GM19035 (cell line): ENCODE data around the gene CDT1.

Source experiments
- ATAC-seq: cut with Tn5 transposase; IDR thresholded peaks from one replicate; pipeline ENCODE4 v1.9.1; 2021; ENCODE audit not compliant: unreplicated experiment

CDT1 gene

GRCh38 chr16:88804173-88804551 lies 573 bp downstream of the CDT1 start:
- no peak for ATAC-seq

DNA sequence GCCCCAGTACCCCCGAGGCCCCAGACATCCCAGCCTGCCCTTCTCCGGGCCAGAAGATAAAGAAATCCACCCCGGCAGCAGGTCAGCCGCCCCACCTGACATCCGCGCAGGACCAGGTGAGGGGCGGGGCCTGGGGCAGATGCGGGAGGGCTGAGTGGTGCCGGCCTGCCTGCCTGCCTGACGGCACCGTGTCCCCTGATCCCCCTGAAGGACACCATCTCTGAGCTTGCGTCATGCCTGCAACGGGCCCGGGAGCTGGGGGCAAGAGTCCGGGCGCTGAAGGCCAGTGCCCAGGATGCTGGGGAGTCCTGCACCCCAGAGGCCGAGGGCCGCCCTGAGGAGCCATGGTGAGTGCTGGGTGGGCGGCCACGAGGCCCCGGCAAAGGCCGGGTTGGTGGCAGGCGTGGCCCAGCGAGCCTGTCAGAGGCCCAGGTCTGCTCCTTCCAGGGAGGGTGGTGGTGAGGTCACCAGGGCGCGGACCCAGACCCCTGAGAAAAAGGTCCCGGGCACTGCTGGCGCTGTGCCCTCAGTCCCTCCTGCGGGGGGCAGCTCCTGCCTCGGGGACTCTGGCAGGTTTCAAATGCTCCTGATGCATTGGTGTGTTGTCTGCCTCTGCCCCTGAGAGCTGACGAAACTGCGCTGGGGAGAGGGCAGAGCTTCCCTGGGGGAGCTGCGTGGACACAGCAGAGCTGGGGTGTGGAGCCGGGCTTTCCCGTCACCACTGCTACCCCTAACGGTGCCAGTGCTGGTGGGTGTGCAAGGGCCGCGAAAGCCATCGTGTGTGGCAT lies 1.2 kb downstream of the CDT1 start:
- ATAC-seq, result no peak

DNA sequence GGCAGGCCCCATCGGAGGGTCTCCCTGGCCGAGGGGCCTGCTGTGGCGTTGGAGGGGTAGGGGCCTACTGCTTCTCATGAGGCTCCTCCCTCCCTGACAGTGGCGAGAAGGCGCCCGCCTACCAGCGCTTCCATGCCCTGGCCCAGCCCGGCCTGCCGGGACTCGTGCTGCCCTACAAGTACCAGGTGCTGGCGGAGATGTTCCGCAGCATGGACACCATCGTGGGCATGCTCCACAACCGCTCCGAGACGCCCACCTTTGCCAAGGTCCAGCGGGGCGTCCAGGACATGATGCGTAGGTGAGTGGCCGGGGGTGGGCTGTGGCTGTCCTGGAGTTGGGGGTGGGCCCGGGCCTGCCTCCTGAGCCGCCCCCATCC lies 1.7 kb downstream of the CDT1 start:
- no peak for ATAC-seq

DNA sequence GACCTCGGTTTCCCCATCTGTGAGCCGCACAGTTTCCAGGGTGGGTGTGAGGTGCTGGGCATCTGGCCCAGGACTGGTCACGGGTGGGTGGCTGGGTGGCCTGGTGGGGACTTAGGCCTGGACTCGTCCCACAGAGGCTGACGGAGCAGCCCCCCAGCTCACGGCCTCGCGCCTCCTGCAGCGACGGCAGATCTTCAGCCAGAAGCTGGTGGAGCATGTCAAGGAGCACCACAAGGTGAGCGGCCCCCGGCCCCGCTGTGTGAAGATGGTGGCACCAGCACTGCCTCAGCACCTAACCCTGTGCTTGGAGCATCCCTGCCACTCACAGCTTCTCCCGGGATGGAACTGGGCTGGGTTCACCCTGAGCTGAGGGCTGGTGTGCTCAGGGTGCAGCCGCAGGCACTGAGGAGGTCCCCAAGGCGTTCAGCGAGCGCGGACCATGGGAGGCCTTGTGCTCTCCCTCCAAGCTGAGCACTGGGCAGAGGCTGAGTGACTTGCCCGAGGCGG lies 2.4 kb downstream of the CDT1 start:
- ATAC-seq, result no peak

DNA sequence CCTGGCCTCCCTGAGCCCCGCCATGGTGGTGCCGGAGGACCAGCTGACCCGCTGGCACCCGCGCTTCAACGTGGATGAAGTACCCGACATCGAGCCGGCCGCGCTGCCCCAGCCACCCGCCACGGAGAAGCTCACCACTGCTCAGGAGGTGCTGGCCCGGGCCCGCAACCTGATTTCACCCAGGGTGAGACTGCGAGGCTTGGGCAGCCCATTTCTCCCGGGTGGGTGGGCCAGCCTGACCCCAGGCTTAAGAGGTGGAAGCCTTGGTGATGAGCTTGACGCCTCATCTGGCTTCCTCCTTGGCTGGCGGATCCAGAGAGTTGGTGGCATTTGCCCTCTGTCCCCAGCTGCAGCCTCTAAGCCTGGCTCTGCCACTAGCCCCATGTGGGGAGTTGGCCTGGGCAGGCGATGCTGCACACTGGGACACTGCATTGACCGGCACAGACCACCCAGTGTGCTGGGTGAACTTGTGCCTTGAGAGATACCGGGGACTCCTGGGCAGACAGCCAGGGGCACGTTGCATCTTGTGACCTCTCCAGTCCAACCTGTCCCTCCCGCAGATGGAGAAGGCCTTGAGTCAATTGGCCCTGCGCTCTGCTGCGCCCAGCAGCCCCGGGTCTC lies 3.0 kb downstream of the CDT1 start:
- ATAC-seq, result no peak

DNA sequence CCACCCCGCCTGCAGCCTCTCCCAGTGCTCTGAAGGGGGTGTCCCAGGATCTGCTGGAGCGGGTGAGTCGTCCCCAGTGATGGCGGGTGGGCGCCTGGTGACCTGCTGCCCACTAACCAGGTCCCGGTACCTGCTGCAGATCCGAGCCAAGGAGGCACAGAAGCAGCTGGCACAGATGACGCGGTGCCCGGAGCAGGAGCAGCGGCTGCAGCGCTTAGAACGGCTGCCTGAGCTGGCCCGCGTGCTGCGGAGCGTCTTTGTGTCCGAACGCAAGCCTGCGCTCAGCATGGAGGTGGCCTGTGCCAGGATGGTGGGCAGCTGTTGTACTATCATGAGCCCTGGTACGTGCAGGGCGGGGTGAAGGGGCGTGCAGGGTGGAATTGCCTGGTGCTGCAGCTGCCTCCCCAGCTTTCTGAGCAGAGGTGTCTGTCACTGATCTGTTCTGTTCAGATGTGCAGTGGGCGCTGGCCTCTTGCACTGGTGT lies 3.6 kb downstream of the CDT1 start:
- ATAC-seq, result no peak

DNA sequence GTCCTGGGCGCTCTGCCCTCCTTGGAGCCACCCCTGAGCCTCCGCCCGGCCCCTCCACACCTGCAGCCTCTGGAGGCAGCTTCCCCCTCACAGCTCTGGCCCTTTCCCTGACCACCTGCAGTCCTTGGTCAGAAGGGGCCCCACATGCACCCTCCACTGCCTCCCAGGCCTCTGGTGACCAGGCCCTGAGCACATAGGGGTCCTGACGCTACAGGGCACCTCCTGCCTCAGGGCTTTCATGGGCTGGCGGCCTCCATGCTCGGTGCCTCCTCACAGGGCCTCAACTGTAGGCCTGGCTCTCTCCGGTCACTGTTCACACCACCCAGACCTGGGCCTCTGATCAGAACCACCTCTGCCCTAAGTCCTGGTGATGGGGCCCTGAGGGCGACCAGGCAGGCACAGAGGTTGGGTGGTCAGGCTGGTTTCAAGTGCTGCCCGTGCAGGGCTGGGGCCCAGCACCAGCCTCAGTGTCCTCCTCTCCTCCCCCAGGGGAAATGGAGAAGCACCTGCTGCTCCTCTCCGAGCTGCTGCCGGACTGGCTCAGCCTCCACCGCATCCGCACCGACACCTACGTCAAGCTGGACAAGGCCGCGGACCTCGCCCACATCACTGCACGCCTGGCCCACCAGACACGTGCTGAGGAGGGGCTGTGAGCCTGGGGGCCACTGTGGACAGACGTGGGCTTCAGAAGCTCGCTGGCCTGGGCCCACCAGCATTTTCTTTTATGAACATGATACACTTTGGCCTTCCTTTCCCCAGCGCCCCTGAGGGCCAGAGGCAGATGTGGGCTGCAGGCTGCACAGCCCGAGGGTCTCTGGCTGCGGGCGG lies 4.3 kb downstream of the CDT1 start:
- no peak for ATAC-seq

- ATAC-seq, result no peak
Observed at GRCh38 chr16:88809068-88809675, 5.6 kb downstream of the CDT1 start.

- ATAC-seq, result no peak
Observed at GRCh38 chr16:88809676-88810165, 6.1 kb downstream of the CDT1 start.

DNA sequence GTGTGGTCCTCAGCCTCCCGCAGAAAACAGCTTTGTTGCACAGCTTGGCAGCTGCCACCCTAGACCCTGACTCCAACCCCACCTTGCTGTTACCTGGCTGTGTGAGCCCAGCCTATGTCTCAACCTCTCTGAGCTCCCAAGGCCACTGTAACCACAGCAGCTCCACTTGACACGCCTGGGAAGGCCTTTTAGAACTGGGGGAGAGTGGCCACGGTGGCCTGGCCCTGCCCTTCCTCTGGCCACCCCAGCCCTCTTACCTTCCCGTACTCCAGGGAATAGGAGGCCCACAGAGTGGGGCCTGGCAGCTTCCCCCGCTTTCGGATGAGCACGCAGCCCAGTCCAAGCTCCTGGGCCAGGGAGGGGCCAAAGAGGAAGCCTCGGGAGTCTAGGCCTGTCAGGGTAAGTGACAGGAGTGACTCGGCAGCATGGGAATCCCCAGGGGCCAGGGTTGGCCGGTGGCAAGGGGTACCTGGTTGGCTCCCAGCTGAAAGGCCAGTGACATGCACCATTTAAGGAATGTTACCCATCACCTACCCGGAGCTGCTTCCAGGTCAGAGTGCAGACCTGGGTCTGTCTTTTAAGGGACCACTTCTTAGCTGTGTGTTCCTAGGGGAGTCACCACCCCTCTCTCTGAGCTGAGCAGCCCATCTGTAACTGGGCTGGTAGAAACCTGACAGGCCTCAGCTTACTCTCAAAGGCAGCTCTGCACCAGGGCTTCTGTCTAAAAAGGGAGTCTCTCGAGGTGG lies 6.8 kb downstream of the CDT1 start:
- no peak for ATAC-seq

- peak; percentile 50 for ATAC-seq
Observed at GRCh38 chr16:88810912-88811768, 7.6 kb downstream of the CDT1 start.

- peak; percentile 67 for ATAC-seq
Observed at GRCh38 chr16:88811769-88812512, 8.4 kb downstream of the CDT1 start, which contains the start of gene APRT. Gene APRT (minus strand): TSS chr16:88811928. CDS start chr16:88811899, 29 bp downstream.

DNA sequence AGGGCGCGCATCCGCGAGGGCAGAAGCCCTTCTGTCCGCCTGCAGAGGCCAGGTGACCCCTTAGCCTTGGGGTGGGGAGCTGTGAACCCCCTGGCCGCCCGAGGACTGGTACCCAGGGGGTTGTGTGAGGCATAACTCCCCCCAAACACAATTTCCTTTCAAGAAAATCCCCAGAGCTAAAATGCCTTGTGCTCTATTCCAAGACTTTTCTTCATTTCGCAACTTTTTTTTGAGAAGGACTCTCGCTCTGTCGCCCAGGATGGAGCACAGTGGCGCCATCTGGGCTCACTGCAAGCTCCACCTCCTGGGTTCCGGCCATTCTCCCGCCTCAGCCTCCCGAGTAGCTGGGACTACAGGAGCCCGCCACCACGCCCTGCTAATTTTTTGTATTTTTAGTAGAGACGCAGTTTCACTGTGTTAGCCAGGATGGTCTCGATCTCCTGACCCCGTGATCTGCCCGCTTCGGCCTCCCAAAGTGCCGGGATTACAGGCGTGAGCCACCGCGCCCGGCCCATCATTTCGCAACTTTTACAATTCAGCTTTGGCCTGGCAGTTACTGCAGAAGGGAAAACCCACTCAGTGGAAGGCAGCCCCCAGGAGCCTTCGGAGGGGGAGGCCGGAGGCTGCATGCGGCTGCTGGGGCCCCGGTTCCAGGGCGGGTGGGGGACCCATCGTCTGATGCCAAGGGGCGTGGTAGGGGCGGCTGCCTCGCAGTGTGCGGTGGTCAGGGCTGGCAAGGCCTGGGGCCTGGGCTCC lies 9.1 kb downstream of the CDT1 start:
- ATAC-seq, result no peak

- ATAC-seq, result no peak
Observed at GRCh38 chr16:88813269-88814143, 9.9 kb downstream of the CDT1 start.

DNA sequence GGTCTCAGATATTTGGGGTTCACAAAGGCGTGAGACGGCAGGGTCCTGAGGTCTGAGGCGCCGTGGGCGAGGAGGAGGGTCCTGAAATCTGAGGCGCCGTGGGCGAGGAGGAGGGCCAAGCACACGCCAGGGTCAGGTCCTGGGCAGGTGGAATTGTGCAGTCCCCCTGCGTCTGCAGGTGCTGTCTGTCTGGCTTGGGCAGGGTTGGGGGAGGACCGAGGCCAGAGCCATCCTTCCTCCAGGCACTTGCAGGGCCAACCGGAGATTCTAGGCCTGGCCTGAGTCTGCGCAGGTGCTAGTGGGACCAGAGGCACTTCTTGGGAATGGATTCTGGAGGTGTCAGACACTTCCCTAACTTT lies 10.5 kb downstream of the CDT1 start:
- no peak for ATAC-seq

- ATAC-seq, result no peak
Observed at GRCh38 chr16:88815227-88815626, 11.6 kb downstream of the CDT1 start.
